Omental fat pad (tissue), 4 donors: ENCODE data around the gene CCDC85B. TPM values are rescaled to one million over a fixed set of nuclear protein-coding genes. Genes with fewer than 3 reads are reported as not detected.
A peak's percentile ranks its signal among the peaks of the same experiment; 100 is the strongest.

Experiments used
- ATAC-seq: fragments of 150-250 bp; one replicate; pipeline ENCODE4 v1.9.1; 2016; ENCODE audit warnings: mild to moderate bottlenecking, moderate library complexity; ENCODE audit not compliant: low FRiP score
- DNase-seq: peaks from one replicate; pipeline ENCODE4 v3.0.0-alpha.2; 2019; ENCODE audit warnings: low spot score
- CTCF ChIP-seq, 3 donors: fragments of 450-650 bp; IDR thresholded peaks; one replicate each; pipeline ENCODE4 v1.5.1; 2016 to 2017; ENCODE audit warnings: antibody characterized with exemption in 3 of 3, mild to moderate bottlenecking in 3 of 3, moderate library complexity in 2 of 3
- total RNA-seq, 4 donors: library from RNA; depleted of rRNA; stranded (reverse); fragments of >200 nt; gene quantifications; one replicate each; pipeline ENCODE4 v1.1.0, GENCODE V29; 2016

Gene CCDC85B
- total RNA-seq, 4 donors from 2014 or later = 40.2 to 85.9 (median 59.4) TPM

DNA sequence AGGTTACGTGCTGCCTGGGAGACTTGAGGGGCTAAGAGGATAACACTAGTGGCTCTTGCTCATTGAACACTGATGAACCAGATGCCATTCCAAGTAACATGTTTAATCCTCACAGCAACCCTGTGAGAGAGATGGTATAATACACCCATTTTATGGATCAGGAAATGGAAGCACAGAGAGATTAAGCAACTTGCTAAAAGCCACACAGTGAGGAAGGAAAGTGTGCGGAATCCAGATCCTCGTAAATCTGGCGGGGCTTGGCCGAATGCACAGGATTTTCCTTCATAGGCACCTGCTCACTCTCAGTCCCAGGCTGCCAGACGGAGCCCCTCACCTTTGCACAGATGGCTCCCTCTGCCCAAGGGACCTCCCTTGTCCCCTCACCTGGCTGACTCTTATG lies 17.4 kb downstream of the CCDC85B start:
- TF ChIP-seq CTCF (IDR thresholded peaks at IDR 0.05) = no peak
- DNase-seq (no peak), ATAC-seq (no peak)

- no peak for TF ChIP-seq CTCF (IDR thresholded peaks at IDR 0.05)
- DNase-seq = no peak
- peak; percentile 31 for ATAC-seq
These were observed 21.5 kb downstream of the CCDC85B start for GRCh38 chr11:65911682-65912568.

- ATAC-seq (peak; percentile 36), DNase-seq (no peak)
- TF ChIP-seq CTCF (IDR thresholded peaks at IDR 0.05) = no peak
These were observed 22.4 kb downstream of the CCDC85B start for GRCh38 chr11:65912845-65913244.

- ATAC-seq (no peak), DNase-seq (no peak)
- TF ChIP-seq CTCF (IDR thresholded peaks at IDR 0.05) = no peak
These were observed 24.8 kb downstream of the CCDC85B start for GRCh38 chr11:65915101-65915820.

GRCh38 chr11:65915821-65916251 lies 25.4 kb downstream of the CCDC85B start:
- no peak for TF ChIP-seq CTCF (IDR thresholded peaks at IDR 0.05)
- DNase-seq = peak; percentile 75
- peak; percentile 74 for ATAC-seq

DNA sequence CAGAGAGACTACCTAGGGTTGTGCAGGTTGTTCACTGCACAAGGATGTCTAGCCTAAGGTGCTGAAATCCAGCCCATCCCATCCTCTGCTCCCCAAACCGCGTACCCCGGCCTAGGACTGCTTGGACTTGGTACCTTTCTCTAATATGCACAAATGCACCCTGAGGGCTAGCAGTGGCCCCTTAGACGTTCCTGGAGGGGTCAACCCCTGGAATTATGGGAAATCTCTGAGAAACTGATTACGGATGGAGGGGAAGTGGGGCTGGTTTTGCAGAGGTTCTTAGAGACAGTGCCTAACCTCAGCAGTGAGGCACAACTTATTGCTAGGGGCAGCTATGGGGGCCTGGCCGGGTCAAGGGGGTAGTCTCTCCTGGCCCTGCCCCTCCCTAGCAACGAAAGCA lies 25.9 kb downstream of the CCDC85B start:
- no peak for ATAC-seq
- no peak for TF ChIP-seq CTCF (IDR thresholded peaks at IDR 0.05)
- no peak for DNase-seq
